B cell (primary cell): ENCODE data around the gene RNF224. TPM values are rescaled to one million over a fixed set of nuclear protein-coding genes. Genes with fewer than 3 reads are reported as not detected.

Experiments used
- ATAC-seq: fragments of 200-7000 bp; cut with Tn5 transposase; one replicate; pipeline ENCODE4 v1.10.0; 2021; ENCODE audit warnings: low read depth, mild to moderate bottlenecking, moderate number of reproducible peaks, moderate library complexity
- CTCF ChIA-PET: fragments of 350-600 bp; sonication (Branson Sonifier 250); formaldehyde crosslinking; loops from one replicate; lab custom pipeline; 2021; ENCODE audit warnings: antibody characterized with exemption, inconsistent platforms; lab: Charles Lee
- POLR2A ChIA-PET: fragments of 350-600 bp; sonication (Branson Sonifier 250); formaldehyde crosslinking; loops from one replicate; lab custom pipeline; 2021; ENCODE audit warnings: antibody characterized with exemption; lab: Charles Lee
- DNase-seq: peaks from one replicate; pipeline ENCODE4 v3.0.0; 2013
- H2AFZ ChIP-seq: 2 replicates; pipeline ENCODE4 v1.6.1; 2012; ENCODE audit warnings: mild to moderate bottlenecking, low read depth, low read length; ENCODE audit not compliant: insufficient read depth, poor library complexity, severe bottlenecking
- H3K27ac ChIP-seq, 2 donors: 1 replicate in 1 of 2; 2 replicates in 1 of 2; pipeline ENCODE4 v1.5.1; 2012 to 2013; ENCODE audit warnings: low read length in 2 of 2, mild to moderate bottlenecking in 2 of 2, moderate library complexity in 1 of 2
- H3K27me3 ChIP-seq, 4 experiments: fragments of 200-600 bp in 1 of 4; sonication (generic) in 1 of 4; replicated peaks in 1 of 4; 1 replicate in 2 of 4; 2 replicates in 2 of 4; pipeline versions ENCODE4 v1.6.1 to v1.7.0; 2013 to 2016; ENCODE audit warnings: low read length in 3 of 4, mild to moderate bottlenecking in 2 of 4, mixed read lengths in 1 of 4, moderate library complexity in 1 of 4; ENCODE audit not compliant: insufficient read depth in 4 of 4, control insufficient read depth in 3 of 4; ENCODE audit errors: control extremely low read depth in 1 of 4
- H3K36me3 ChIP-seq, 2 experiments: replicated peaks in 1 of 2; 1 replicate in 1 of 2; 2 replicates in 1 of 2; pipeline versions ENCODE4 v1.6.1 to v1.7.1; 2013; ENCODE audit warnings: low read length in 1 of 2; ENCODE audit not compliant: insufficient read depth in 2 of 2, control insufficient read depth in 1 of 2; ENCODE audit errors: control extremely low read depth in 1 of 2, extremely low read depth in 1 of 2
- H3K4me1 ChIP-seq, 2 donors: fragments of 200-600 bp in 1 of 2; sonication (generic) in 1 of 2; 1 replicate in 1 of 2; 2 replicates in 1 of 2; pipeline versions ENCODE4 v1.5.1 to v1.6.1; 2013 to 2017; ENCODE audit warnings: low read length in 2 of 2; ENCODE audit not compliant: control insufficient read depth in 2 of 2, insufficient read depth in 2 of 2
- H3K4me2 ChIP-seq: replicated peaks from 2 replicates; pipeline ENCODE3; 2012; ENCODE audit warnings: mild to moderate bottlenecking, low read depth, low read length; ENCODE audit not compliant: poor library complexity, severe bottlenecking
- H3K4me3 ChIP-seq, 5 experiments: fragments of 200-600 bp in 1 of 5; sonication (generic) in 1 of 5; 1 replicate in 3 of 5; 2 replicates in 2 of 5; pipeline versions ENCODE4 v1.5.1 to v1.7.0; 2011 to 2016; ENCODE audit warnings: low read length in 4 of 5, mild to moderate bottlenecking in 4 of 5, low read depth in 2 of 5, control low read depth in 1 of 5, moderate library complexity in 1 of 5; ENCODE audit not compliant: insufficient read depth in 1 of 5; ENCODE audit errors: control extremely low read depth in 1 of 5, extremely low read depth in 1 of 5
- H3K79me2 ChIP-seq: fragments of 200-600 bp; sonication (generic); one replicate; pipeline ENCODE4 v1.6.0; 2016; ENCODE audit warnings: low read length; ENCODE audit not compliant: control insufficient read depth, insufficient read depth
- H3K9ac ChIP-seq: fragments of 200-600 bp; sonication (generic); 2 replicates; pipeline ENCODE4 v1.6.1; 2017; ENCODE audit warnings: mild to moderate bottlenecking, low read length, moderate library complexity
- H3K9me3 ChIP-seq, 3 donors: one replicate each; pipeline versions ENCODE4 v1.6.1 to v1.7.1; 2013; ENCODE audit warnings: low read length in 2 of 3; ENCODE audit not compliant: control insufficient read depth in 2 of 3, insufficient read depth in 1 of 3; ENCODE audit errors: control extremely low read depth in 1 of 3
- H4K20me1 ChIP-seq: 2 replicates; pipeline ENCODE4 v1.6.0; 2012; ENCODE audit warnings: mild to moderate bottlenecking, low read length; ENCODE audit not compliant: insufficient read depth, control insufficient read depth, poor library complexity, severe bottlenecking
- H3K27ac Mint-ChIP-seq: one replicate; pipeline ENCODE4 v1.8.0; 2021; ENCODE audit warnings: mixed read lengths
- H3K27me3 Mint-ChIP-seq: one replicate; pipeline ENCODE4 v1.8.0; 2021; ENCODE audit warnings: mixed read lengths
- H3K4me1 Mint-ChIP-seq: one replicate; pipeline ENCODE4 v1.8.0; 2021; ENCODE audit warnings: mixed read lengths
- H3K4me3 Mint-ChIP-seq: one replicate; pipeline ENCODE4 v1.8.0; 2021; ENCODE audit warnings: mixed read lengths
- H3K9me3 Mint-ChIP-seq: one replicate; pipeline ENCODE4 v1.8.0; 2022; ENCODE audit warnings: mixed read lengths; ENCODE audit not compliant: insufficient read depth
- EZH2 ChIP-seq: IDR thresholded peaks from 2 replicates; pipeline ENCODE4 v1.6.1; 2012; ENCODE audit warnings: borderline replicate concordance, low read depth, mild to moderate bottlenecking, moderate library complexity, low read length; ENCODE audit not compliant: insufficient read depth, poor library complexity, severe bottlenecking
- WGBS: methylation state at CpG from one replicate; pipeline ENCODE4 v1.1.5; 2013; ENCODE audit warnings: missing lambda C conversion rate; ENCODE audit not compliant: insufficient coverage; 5-methylcytosine and 5-hydroxymethylcytosine counted together
- intact Hi-C: fragments of 100-400 bp; cut with micrococcal nuclease; formaldehyde crosslinking; loops from one replicate; pipeline ENCODE4 v1.10.0; 2022
- polyA plus RNA-seq: library from polyadenylated mRNA; depleted of rRNA; stranded (reverse); fragments of >200 nt; gene quantifications from 2 replicates; pipeline ENCODE4 v1.2.3, GENCODE V29; 2012
- total RNA-seq, 2 donors: library from RNA; stranded (reverse); fragments of 120-200 nt in 1 of 2; gene quantifications; 1 replicate in 1 of 2; 2 replicates in 1 of 2; pipeline versions ENCODE4 v1.2.3 to v1.2.4, GENCODE V29; 2013 to 2022
- TF ChIP-seq, protein P1 (sequence below): fragments of 200-600 bp; IDR thresholded peaks from one replicate; pipeline ENCODE4 v1.8.0; 2022; ENCODE audit warnings: antibody characterized with exemption, mild to moderate bottlenecking

The RNF224 gene
- total and polyA plus RNA-seq, 2 donors (not counting 1 experiment from before 2014, with no cell fraction given) = not detected

GRCh38 chr9:137195525-137196220, 31.6 kb upstream of the RNF224 start:
- CTCF ChIA-PET = no interaction called here
- Mint-ChIP-seq H3K4me1 (peaks cover 6% of the 10 kb centered on the region), H3K27me3 (no peaks in the 10 kb centered on the region), H3K4me3 (no peak overlapping the region), H3K27ac (no peak overlapping the region), H3K9me3 (no peaks in the 10 kb centered on the region)
- Histone ChIP-seq H3K9me3 (no peaks in the 10 kb centered on the region), H3K27me3 (peaks cover 0 to 6% (median 0%) of the 10 kb centered on the region in 4 experiments), H3K36me3 (peaks cover 0 to 8% of the 10 kb centered on the region in 2 experiments), H3K4me2 (no peak overlapping the region), H3K9ac (no peak overlapping the region), H3K79me2 (peaks cover 82% of the 10 kb centered on the region), H3K4me1 (peaks cover 8 to 9% of the 10 kb centered on the region in 2 donors), H3K27ac (no peak overlapping the region), H3K4me3 (no peak overlapping the region), H2AFZ (no peak overlapping the region), H4K20me1 (peaks cover 42% of the 10 kb centered on the region)
- no peak for TF ChIP-seq EZH2
- TF ChIP-seq, protein P1, sequence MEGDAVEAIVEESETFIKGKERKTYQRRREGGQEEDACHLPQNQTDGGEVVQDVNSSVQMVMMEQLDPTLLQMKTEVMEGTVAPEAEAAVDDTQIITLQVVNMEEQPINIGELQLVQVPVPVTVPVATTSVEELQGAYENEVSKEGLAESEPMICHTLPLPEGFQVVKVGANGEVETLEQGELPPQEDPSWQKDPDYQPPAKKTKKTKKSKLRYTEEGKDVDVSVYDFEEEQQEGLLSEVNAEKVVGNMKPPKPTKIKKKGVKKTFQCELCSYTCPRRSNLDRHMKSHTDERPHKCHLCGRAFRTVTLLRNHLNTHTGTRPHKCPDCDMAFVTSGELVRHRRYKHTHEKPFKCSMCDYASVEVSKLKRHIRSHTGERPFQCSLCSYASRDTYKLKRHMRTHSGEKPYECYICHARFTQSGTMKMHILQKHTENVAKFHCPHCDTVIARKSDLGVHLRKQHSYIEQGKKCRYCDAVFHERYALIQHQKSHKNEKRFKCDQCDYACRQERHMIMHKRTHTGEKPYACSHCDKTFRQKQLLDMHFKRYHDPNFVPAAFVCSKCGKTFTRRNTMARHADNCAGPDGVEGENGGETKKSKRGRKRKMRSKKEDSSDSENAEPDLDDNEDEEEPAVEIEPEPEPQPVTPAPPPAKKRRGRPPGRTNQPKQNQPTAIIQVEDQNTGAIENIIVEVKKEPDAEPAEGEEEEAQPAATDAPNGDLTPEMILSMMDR = no peak
- ATAC-seq = no peak
- 95% methylated on average over 21 of the region's 21 CpGs for WGBS
- intact Hi-C loops = no loop called here
- no peak for DNase-seq
- POLR2A ChIA-PET = interaction anchor here (0.7 kb wide), 1 partner anchor 12 kb away, joined by 3 read pairs; no protein-coding TSS in a partner anchor
